NCI-H774 (cell line): Measurements from ENCODE around the gene FXR1.
"Not testable (repeated sequence)": the region's sequence is repeated elsewhere in the genome, so short reads cannot be mapped to it uniquely, and the experiment has no call there.

ENCODE experiments used
- DNase-seq: peaks from one replicate; lab custom pipeline; 2025; lab: John Stamatoyannopoulos, UW

FXR1 gene

GRCh38 chr3:180934638-180935037 lies 22.2 kb downstream of the FXR1 start:
- DNase-seq, result no peak

GRCh38 chr3:180940826-180941225 lies 28.4 kb downstream of the FXR1 start:
- DNase-seq, result no peak

DNA sequence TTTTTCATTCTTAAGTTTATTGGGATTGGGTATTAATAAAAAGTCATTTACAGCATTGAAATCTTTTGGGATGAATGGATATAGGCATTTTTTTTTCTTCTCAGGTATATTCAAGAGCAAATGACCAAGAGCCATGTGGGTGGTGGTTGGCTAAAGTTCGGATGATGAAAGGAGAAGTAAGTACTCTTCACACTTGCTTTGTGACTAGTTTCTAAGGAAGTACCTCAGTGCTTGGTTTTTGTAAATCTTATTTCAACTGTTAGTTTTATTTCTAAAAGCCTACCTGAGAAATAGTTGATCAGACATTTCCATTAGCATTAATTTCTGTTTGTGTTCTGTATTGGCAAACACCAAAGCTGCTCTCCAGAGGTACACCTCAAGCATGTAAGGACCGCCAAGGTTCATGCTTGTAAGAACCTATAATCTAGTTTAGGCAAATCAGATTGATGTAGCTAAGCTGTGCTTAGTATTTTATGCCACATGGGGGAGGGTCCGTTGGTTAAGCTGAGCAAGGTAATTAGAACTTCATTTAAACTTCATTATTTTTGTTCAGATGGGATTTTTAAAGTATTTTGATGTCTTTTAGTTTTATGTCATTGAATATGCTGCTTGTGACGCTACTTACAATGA lies 35.4 kb downstream of the FXR1 start:
- no peak for DNase-seq

GRCh38 chr3:180959691-180960090 lies 47.2 kb downstream of the FXR1 start:
- DNase-seq, result no peak

- no peak for DNase-seq
Measured at GRCh38 chr3:180961087-180961486, 48.6 kb downstream of the FXR1 start.

DNA sequence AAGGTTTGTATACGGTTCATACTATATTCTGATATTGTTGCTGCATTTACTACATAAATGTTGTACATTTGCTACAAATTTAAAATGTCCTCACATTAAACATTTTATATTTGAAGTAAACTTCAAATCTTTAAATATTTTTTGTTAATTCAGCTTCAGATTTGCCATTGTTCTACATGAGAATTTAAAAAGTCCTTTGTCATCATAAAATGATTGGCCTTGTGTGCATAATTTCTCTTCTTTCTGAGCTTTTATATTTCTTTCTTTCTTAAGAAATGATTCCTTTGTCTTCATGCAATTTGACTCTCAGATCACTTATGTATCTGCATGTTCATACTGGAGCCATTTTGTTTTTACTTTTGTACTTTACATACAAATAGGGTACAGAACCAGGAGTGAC lies 49.1 kb downstream of the FXR1 start:
- DNase-seq, result no peak

GRCh38 chr3:180962530-180962929 lies 50.1 kb downstream of the FXR1 start:
- no peak for DNase-seq

DNA sequence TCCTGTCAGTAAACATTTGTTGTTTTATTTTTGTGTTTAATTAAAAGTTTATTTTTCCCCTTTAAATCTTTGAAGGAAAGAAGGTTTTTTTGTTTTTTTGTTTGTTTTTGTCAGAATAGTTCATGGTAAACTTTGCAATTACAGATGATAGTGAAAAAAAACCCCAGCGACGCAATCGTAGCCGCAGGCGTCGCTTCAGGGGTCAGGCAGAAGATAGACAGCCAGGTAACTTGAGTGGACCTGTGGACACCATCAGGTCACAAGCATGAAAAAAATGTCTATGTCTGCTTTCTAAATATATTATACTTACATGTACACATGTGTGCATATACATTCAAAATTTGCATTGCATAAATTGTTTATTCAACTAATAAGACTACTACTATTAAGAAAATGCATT lies 58.5 kb downstream of the FXR1 start:
- DNase-seq, result no peak

GRCh38 chr3:180973543-180973942 lies 61.1 kb downstream of the FXR1 start:
- DNase-seq, result no peak

DNA sequence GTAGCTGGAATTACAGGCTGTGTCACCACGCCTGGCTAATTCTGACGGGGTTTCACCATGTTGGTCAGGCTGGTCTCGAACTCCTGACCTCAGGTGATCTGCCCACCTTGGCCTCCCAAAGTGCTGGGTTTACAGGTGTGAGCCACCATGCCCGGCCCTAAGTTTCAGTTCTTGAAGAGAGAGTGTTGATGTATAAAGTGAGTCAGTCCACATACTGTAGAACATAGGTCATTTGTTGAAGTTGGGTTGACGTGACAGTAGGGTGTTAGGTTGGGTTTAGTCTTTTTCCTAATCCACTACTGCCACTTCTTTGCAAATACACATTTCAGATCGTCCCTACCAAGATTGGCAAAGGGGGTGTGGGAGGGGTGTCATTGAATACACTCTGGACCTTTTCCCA lies 61.8 kb downstream of the FXR1 start:
- DNase-seq, result no peak

GRCh38 chr3:180977498-180977897 lies 65.0 kb downstream of the FXR1 start:
- DNase-seq, result no peak

DNA sequence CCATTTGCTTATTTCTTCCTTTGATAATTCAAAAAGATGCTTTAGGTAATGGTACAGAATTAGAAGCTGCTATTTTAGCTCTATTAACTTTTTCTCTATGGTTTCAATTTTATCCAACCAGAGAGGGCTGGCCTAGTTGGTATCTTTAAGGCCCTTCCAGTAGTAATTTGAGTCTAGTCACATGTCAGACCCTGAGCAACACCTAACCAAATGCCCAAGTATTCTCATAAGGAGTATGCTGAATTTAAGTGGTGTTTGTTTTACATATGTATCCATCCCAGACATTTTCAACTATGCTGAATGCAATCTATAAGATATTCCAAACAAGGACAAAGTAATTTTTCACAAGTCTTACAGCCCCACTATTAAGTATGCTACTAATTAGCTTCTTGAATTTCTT lies 67.5 kb downstream of the FXR1 start:
- DNase-seq, result no peak

DNA sequence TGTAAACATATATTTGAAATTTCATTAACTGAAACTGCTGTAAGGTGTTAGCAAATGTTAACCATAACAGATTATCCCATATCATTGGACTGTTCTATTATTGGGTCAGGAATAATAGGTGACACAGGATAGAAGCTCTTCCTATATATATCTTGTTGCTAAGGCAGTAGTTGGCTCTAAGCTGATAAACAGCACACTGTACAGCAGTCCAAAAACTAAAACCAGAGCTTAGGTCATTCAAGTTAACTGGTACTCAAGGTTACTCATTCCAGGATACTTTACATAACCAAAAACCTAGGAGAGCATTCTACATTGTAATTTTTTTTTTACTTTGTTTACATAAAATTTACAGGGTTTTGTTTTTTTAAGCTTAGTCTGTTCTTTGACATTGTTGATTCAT lies 68.1 kb downstream of the FXR1 start:
- DNase-seq, result no peak

DNA sequence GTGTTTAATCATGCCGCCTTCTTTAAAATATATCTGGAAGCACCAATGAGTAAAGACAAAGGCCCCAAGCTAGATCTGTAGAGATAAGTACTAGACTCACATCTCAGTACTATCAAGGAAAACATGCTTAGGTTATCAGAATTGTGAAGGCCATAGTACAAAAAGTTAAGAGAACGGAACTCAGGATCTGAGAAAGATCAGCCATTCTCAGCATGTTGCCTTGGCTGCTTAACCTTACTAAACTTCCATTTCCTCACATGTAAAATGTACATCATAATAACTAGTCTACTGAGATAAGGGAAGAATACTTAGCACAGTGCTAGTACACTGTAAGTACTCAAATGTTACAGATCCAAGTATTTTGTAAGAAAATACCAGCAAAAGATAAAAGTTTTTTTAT lies 69.4 kb downstream of the FXR1 start:
- no peak for DNase-seq

GRCh38 chr3:180983136-180983535 lies 70.7 kb downstream of the FXR1 start:
- no peak for DNase-seq

GRCh38 chr3:180986366-180986765 lies 73.9 kb downstream of the FXR1 start:
- DNase-seq, result not testable (repeated sequence)

GRCh38 chr3:180987344-180987743 lies 74.9 kb downstream of the FXR1 start:
- DNase-seq, result no peak

- DNase-seq, result peak; percentile 99
Measured at GRCh38 chr3:180989291-180990163, 77.1 kb downstream of the FXR1 start, which contains the start of gene DNAJC19. TSS of gene DNAJC19 (minus strand) at chr3:180989736. CDS start at chr3:180989602, 134 bp downstream.

DNA sequence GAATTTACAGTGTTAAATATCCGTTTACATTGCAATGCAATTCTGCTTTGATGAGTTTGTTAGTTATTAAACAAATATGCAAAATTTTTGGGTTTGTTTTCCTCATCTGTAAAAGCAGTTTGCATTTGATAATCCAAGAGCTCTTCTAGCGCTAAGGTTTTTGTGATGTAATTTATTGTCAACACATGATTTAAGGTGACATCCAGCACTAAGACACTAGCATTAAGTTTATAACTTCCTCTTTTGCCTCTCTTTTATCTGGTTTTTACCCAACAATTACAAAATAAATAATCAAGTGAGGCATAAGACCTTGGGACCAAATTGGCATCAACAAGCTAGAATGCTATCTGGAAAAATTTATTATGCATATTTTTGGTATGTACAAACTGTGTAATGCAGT lies 78.0 kb downstream of the FXR1 start:
- no peak for DNase-seq

GRCh38 chr3:180996415-180996932 lies 84.0 kb downstream of the FXR1 start:
- DNase-seq, result no peak

DNA sequence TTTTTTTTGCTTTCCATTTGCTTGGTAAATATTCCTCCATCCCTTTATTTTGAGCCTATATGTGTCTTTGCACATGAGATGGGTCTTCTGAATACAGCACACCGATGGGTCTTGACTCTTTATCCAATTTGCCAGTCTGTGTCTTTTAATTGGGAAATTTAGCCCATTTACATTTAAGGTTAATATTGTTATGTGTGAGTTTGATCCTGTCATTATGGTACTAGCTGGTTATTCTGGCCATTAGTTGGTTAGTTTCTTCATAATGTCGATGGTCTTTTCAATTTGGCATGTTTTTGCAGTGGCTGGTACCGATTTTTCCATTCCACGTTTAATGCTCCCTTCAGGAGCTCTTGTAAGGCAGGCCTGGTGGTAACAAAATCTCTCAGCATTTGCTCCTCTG lies 89.9 kb downstream of the FXR1 start:
- DNase-seq, result not testable (repeated sequence)

- not testable (repeated sequence) for DNase-seq
Measured at GRCh38 chr3:181003469-181003868, 91.0 kb downstream of the FXR1 start.

DNA sequence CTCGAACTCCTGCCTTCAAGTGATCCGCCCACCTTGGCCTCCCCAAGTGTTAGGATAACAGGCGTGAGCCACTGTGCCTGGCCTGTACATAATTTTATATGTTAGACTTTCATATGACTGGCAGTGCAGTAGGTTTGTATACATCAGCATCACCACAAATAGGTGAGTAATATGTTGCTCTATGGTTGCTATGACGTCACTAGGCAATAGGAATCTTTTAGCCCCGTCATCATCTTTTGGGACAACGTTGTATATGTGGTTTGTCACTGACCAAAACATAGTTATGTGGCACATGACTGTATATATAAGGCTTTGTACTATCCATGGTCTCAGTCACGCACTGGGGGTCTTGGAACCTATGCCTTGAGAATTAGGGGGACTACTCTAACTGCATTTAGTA lies 94.1 kb downstream of the FXR1 start:
- DNase-seq, result no peak
